HepG2 (cell line): ENCODE measurements around the gene E2F1. TPM values are rescaled to one million over a fixed set of nuclear protein-coding genes. Genes with fewer than 3 reads are reported as not detected.

Source experiments
- HNF1B ChIP-seq: sonication (generic); formaldehyde crosslinking; IDR thresholded peaks from 2 replicates; pipeline ENCODE4 v1.5.1; 2020; ENCODE audit warnings: mild to moderate bottlenecking, moderate library complexity, missing genetic modification reagents
- KAT8 ChIP-seq: IDR thresholded peaks from 2 replicates; pipeline ENCODE4 v1.6.1; 2016; ENCODE audit warnings: missing genetic modification reagents, missing compliant biosample characterization
- KDM4B ChIP-seq: sonication (generic); formaldehyde crosslinking; IDR thresholded peaks from 2 replicates; pipeline ENCODE4 v1.4.0; 2020; ENCODE audit warnings: missing genetic modification reagents
- LRRFIP1 ChIP-seq: sonication (generic); formaldehyde crosslinking; conservative IDR thresholded peaks from 2 replicates; pipeline ENCODE4 v1.4.0; 2020; ENCODE audit warnings: missing genetic modification reagents
- POLR2A ChIP-seq, 2 experiments: IDR thresholded peaks; 2 replicates each; pipeline ENCODE4 v1.6.1; 2011; ENCODE audit warnings: low read depth in 2 of 2, low read length in 2 of 2, mild to moderate bottlenecking in 1 of 2, moderate library complexity in 1 of 2; ENCODE audit not compliant: insufficient read depth in 1 of 2
- SMC3 ChIP-seq: IDR thresholded peaks from 2 replicates; pipeline ENCODE4 v1.6.1; 2011; ENCODE audit warnings: low read length, improper control_type of control experiment
- XBP1 ChIP-seq: sonication (generic); formaldehyde crosslinking; IDR thresholded peaks from 2 replicates; pipeline ENCODE4 v1.5.0; 2020; ENCODE audit warnings: missing genetic modification reagents
- ZFY ChIP-seq: sonication (generic); formaldehyde crosslinking; IDR thresholded peaks from 2 replicates; pipeline ENCODE4 v1.4.0; 2020; ENCODE audit warnings: missing genetic modification reagents
- ZKSCAN5 ChIP-seq: sonication (generic); formaldehyde crosslinking; IDR thresholded peaks from 2 replicates; pipeline ENCODE4 v1.5.1; 2020; ENCODE audit warnings: mild to moderate bottlenecking, missing genetic modification reagents
- ZNF331 ChIP-seq: sonication (generic); formaldehyde crosslinking; IDR thresholded peaks from 2 replicates; pipeline ENCODE4 v1.4.0; 2020; ENCODE audit warnings: missing genetic modification reagents
- ZNF446 ChIP-seq: sonication (generic); formaldehyde crosslinking; IDR thresholded peaks from 2 replicates; pipeline ENCODE4 v1.5.0; 2020; ENCODE audit warnings: mild to moderate bottlenecking, missing genetic modification reagents
- ZNF605 ChIP-seq: sonication (generic); formaldehyde crosslinking; IDR thresholded peaks from 2 replicates; pipeline ENCODE4 v1.8.0; 2022; ENCODE audit warnings: mild to moderate bottlenecking, missing genetic modification reagents
- ZNF746 ChIP-seq: sonication (generic); formaldehyde crosslinking; IDR thresholded peaks from 2 replicates; pipeline ENCODE4 v1.8.0; 2022; ENCODE audit warnings: mild to moderate bottlenecking, missing genetic modification reagents
- polyA plus RNA-seq, 8 experiments: library from polyadenylated mRNA; depleted of rRNA in 3 of 8; stranded (reverse) in 7 of 8; unstranded in 1 of 8; fragments of >200 nt; fragmentation: Illumina TruSeq in 4 of 8; extraction: Trizol in 4 of 8; gene quantifications; 2 replicates each; pipeline versions ENCODE4 v1.2.1 to v1.2.3, GENCODE V29; 2011 to 2016; ENCODE audit warnings: low read depth in 4 of 8, missing spikeins in 1 of 8, mixed read lengths in 1 of 8; ENCODE audit not compliant: insufficient read depth in 1 of 8
- total RNA-seq, 5 experiments: library from RNA; depleted of rRNA; stranded (reverse); fragments of >200 nt; fragmentation: Illumina TruSeq; extraction: Trizol; gene quantifications; 2 replicates each; pipeline ENCODE4 v1.2.3, GENCODE V29; 2016; ENCODE audit warnings: low read depth in 1 of 5
- TF ChIP-seq, protein P1 (sequence below): sonication (generic); formaldehyde crosslinking; IDR thresholded peaks from 2 replicates; pipeline ENCODE4 v1.4.0; 2020; ENCODE audit warnings: missing genetic modification reagents

The E2F1 gene
- total and polyA plus RNA-seq, 2 of the 13 experiments (the other 11 are each of a cell fraction or from before 2014, with no cell fraction given): 25.5 to 39.4 TPM

DNA sequence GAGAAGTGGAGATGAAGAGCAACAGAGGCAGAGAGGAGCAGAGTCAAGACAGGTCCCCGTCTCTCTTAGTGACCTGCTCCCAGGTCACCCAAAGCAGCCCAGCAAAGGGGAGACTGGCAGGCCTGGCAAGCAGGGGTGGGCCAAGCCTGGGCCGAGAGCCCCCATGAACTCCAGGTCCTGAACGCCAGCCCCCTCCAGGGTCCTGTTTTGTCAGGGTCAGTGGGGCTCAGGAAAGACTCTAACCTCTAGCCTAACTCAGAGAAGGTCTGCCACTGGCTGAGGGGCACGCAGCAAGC is 13.1 kb downstream of the E2F1 start (continued):
- TF ChIP-seq ZKSCAN5 (CRISPR knock-in tag) (no peak; the same call in 1 of the 2 replicates), ZNF746 (CRISPR knock-in tag) (no peak), ZNF331 (CRISPR knock-in tag) (no peak), HNF1B (CRISPR knock-in tag) (no peak), LRRFIP1 (CRISPR knock-in tag) (no peak), POLR2A (IDR thresholded peaks at IDR 0.05; ENCODE audit: insufficient read depth in 1 of 2, low read depth in 2 of 2, low read length in 2 of 2) (no peak), ZNF605 (CRISPR knock-in tag) (no peak; the same call in 1 of the 2 replicates), KDM4B (CRISPR knock-in tag) (0 out of 2 replicates have a peak, but pooled peaks have one; percentile 5), SMC3 (no peak), KAT8 (CRISPR knock-in tag) (peak; percentile 7), XBP1 (CRISPR knock-in tag) (no peak), ZNF446 (CRISPR knock-in tag) (no peak), ZFY (CRISPR knock-in tag) (no peak)
- TF ChIP-seq, protein P1, sequence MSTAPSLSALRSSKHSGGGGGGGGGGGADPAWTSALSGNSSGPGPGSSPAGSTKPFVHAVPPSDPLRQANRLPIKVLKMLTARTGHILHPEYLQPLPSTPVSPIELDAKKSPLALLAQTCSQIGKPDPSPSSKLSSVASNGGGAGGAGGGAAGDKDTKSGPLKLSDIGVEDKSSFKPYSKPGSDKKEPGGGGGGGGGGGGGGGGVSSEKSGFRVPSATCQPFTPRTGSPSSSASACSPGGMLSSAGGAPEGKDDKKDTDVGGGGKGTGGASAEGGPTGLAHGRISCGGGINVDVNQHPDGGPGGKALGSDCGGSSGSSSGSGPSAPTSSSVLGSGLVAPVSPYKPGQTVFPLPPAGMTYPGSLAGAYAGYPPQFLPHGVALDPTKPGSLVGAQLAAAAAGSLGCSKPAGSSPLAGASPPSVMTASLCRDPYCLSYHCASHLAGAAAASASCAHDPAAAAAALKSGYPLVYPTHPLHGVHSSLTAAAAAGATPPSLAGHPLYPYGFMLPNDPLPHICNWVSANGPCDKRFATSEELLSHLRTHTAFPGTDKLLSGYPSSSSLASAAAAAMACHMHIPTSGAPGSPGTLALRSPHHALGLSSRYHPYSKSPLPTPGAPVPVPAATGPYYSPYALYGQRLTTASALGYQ (CRISPR knock-in tag): no peak
